Adrenal gland (tissue), 5 donors: Measurements from ENCODE around the gene OR5D16.

Experiments used
- CTCF ChIP-seq, 6 experiments: fragments of 450-650 bp in 4 of 6; fragments of 200-600 bp in 2 of 6; sonication (generic) in 1 of 6; IDR thresholded peaks; 1 replicate in 5 of 6; 2 replicates in 1 of 6; pipeline versions ENCODE4 v1.5.1 to v1.8.0; 2016 to 2021; ENCODE audit warnings: antibody characterized with exemption in 6 of 6, mild to moderate bottlenecking in 2 of 6, moderate library complexity in 1 of 6
- POLR2A ChIP-seq, 2 donors: fragments of 450-650 bp; IDR thresholded peaks; one replicate each; pipeline ENCODE4 v1.6.1; 2017; ENCODE audit warnings: antibody characterized with exemption in 2 of 2, mild to moderate bottlenecking in 2 of 2, moderate library complexity in 1 of 2
- donor health status: DM: no; HTN: no; CAD: no.

GRCh38 chr11:55795256-55795655 is 43.3 kb upstream of the OR5D16 start, which contains the start of gene OR5D14:
- TF ChIP-seq POLR2A (IDR thresholded peaks at IDR 0.05): no peak
- no peak for TF ChIP-seq CTCF (IDR thresholded peaks at IDR 0.05)
